GM12872 (cell line): Measurements from ENCODE around the gene ZNF800.

Experiments
- CTCF ChIP-seq: IDR thresholded peaks from 3 replicates; pipeline ENCODE4 v1.5.1; 2011; ENCODE audit warnings: low read depth, mild to moderate bottlenecking, low read length, moderate library complexity; ENCODE audit not compliant: insufficient read depth

Gene ZNF800

GRCh38 chr7:127396184-127396583 lies 3.7 kb upstream of the ZNF800 start:
- no peak for TF ChIP-seq CTCF

- TF ChIP-seq CTCF, result no peak
Measured at GRCh38 chr7:127393368-127394058, 1.0 kb upstream of the ZNF800 start.

GRCh38 chr7:127392182-127392565 lies 334 bp downstream of the ZNF800 start:
- TF ChIP-seq CTCF, result no peak

GRCh38 chr7:127391591-127392181 lies 822 bp downstream of the ZNF800 start:
- TF ChIP-seq CTCF, result no peak

- TF ChIP-seq CTCF, result no peak
Measured at GRCh38 chr7:127390817-127391590, 1.5 kb downstream of the ZNF800 start.

GRCh38 chr7:127390186-127390816 lies 2.2 kb downstream of the ZNF800 start:
- no peak for TF ChIP-seq CTCF

GRCh38 chr7:127389321-127389720 lies 3.2 kb downstream of the ZNF800 start:
- no peak for TF ChIP-seq CTCF
